Ascending aorta (tissue), 2 donors: ENCODE results near the gene FUT7. TPM values are rescaled to one million over a fixed set of nuclear protein-coding genes. Genes with fewer than 3 reads are reported as not detected.
A peak's percentile ranks its signal among the peaks of the same experiment; 100 is the strongest.

Source experiments
- DNase-seq, 2 donors: peaks; one replicate each; pipeline ENCODE4 v3.0.0-alpha.2; 2019; ENCODE audit warnings: low spot score in 2 of 2
- H3K27ac ChIP-seq, 2 donors: fragments of 200-600 bp; sonication (generic); one replicate each; pipeline ENCODE4 v1.5.1; 2016 to 2017; ENCODE audit warnings: mild to moderate bottlenecking in 1 of 2
- H3K27me3 ChIP-seq: fragments of 200-600 bp; sonication (generic); one replicate; pipeline ENCODE4 v1.5.1; 2017
- H3K36me3 ChIP-seq, 2 donors: fragments of 200-600 bp; sonication (generic); one replicate each; pipeline ENCODE4 v1.5.1; 2016
- H3K4me1 ChIP-seq, 2 donors: fragments of 200-600 bp; sonication (generic); one replicate each; pipeline ENCODE4 v1.5.1; 2016 to 2017; ENCODE audit warnings: mild to moderate bottlenecking in 1 of 2
- H3K4me3 ChIP-seq, 2 donors: fragments of 200-600 bp; sonication (generic); one replicate each; pipeline ENCODE4 v1.5.1; 2016 to 2017; ENCODE audit warnings: mild to moderate bottlenecking in 1 of 2
- H3K9me3 ChIP-seq, 2 donors: fragments of 200-600 bp; sonication (generic); one replicate each; pipeline ENCODE4 v1.5.1; 2016
- CTCF ChIP-seq, 3 experiments: fragments of 200-600 bp in 2 of 3; fragments of 450-650 bp in 1 of 3; sonication (generic) in 2 of 3; IDR thresholded peaks; one replicate each; pipeline ENCODE4 v1.5.1; 2016 to 2019; ENCODE audit warnings: antibody characterized with exemption in 3 of 3, mild to moderate bottlenecking in 1 of 3, moderate library complexity in 1 of 3
- intact Hi-C: fragments of 100-400 bp; cut with DNase I; formaldehyde crosslinking; loops from one replicate; pipeline ENCODE4 v1.15.1; 2023
- total RNA-seq: library from RNA; depleted of rRNA; stranded (reverse); fragments of >200 nt; gene quantifications from one replicate; pipeline ENCODE4 v1.1.0, GENCODE V29; 2016

FUT7 gene
- total RNA-seq, 1 donor from 2014 or later, result not detected

GRCh38 chr9:137077758-137078693 lies 46.1 kb upstream of the FUT7 start:
- H3K4me1 ChIP-seq, result peaks cover 5 to 10% of the 10 kb centered on the region in 2 donors
- H3K36me3 ChIP-seq, result peaks cover 8 to 10% of the 10 kb centered on the region in 2 donors
- no peak for DNase-seq
- H3K4me3 ChIP-seq, result peak overlapping the region; percentile 53 to 79
- intact Hi-C loops, result no loop called here
- no peak overlapping the region for H3K27ac ChIP-seq
- no peaks in the 10 kb centered on the region for H3K27me3 ChIP-seq
- H3K9me3 ChIP-seq, result no peaks in the 10 kb centered on the region
- no peak for TF ChIP-seq CTCF (IDR thresholded peaks at IDR 0.05)

- Histone ChIP-seq H3K4me1 (peaks cover 5 to 10% of the 10 kb centered on the region in 2 donors), H3K27me3 (no peaks in the 10 kb centered on the region), H3K9me3 (no peaks in the 10 kb centered on the region), H3K36me3 (peaks cover 8 to 10% of the 10 kb centered on the region in 2 donors), H3K27ac (peak within 1 kb of the TSS; percentile 9 to 12), H3K4me3 (peak within 1 kb of the TSS; percentile 53 to 79)
- no peak for TF ChIP-seq CTCF (IDR thresholded peaks at IDR 0.05)
- DNase-seq, result peak in 1 of 2 donors; percentile 82
- intact Hi-C loops, result no loop called here
Observed at GRCh38 chr9:137077010-137077747, 45.3 kb upstream of the FUT7 start, which contains the start of gene UAP1L1. Gene UAP1L1 (plus strand): TSS chr9:137077517. CDS start chr9:137077533, 16 bp downstream.

GRCh38 chr9:137076636-137077009 lies 44.7 kb upstream of the FUT7 start:
- H3K27me3 ChIP-seq, result no peaks in the 10 kb centered on the region
- H3K27ac ChIP-seq, result peak overlapping the region; percentile 9 to 12
- no peak for DNase-seq
- no peaks in the 10 kb centered on the region for H3K9me3 ChIP-seq
- TF ChIP-seq CTCF (IDR thresholded peaks at IDR 0.05), result no peak
- H3K4me3 ChIP-seq, result peak overlapping the region; percentile 53 to 79
- H3K4me1 ChIP-seq, result peaks cover 5 to 10% of the 10 kb centered on the region in 2 donors
- peaks cover 8 to 10% of the 10 kb centered on the region in 2 donors for H3K36me3 ChIP-seq
- intact Hi-C loops, result no loop called here

- Histone ChIP-seq H3K36me3 (peaks cover 3 to 8% of the 10 kb centered on the region in 2 donors), H3K4me1 (peaks cover 5 to 16% of the 10 kb centered on the region in 2 donors), H3K9me3 (no peaks in the 10 kb centered on the region), H3K27me3 (no peaks in the 10 kb centered on the region), H3K27ac (no peak overlapping the region), H3K4me3 (no peak overlapping the region)
- TF ChIP-seq CTCF (IDR thresholded peaks at IDR 0.05), result no peak
- no peak for DNase-seq
- intact Hi-C loops, result no loop called here
Observed at GRCh38 chr9:137075275-137075775, 43.4 kb upstream of the FUT7 start.

GRCh38 chr9:137074657-137075274 lies 42.9 kb upstream of the FUT7 start:
- Histone ChIP-seq H3K27ac (no peak overlapping the region), H3K27me3 (peaks cover under 1% of the 10 kb centered on the region), H3K36me3 (peaks cover 0 to 7% of the 10 kb centered on the region in 2 donors), H3K4me3 (no peak overlapping the region), H3K9me3 (no peaks in the 10 kb centered on the region), H3K4me1 (peaks cover 5 to 16% of the 10 kb centered on the region in 2 donors)
- intact Hi-C loops, result no loop called here
- no peak for TF ChIP-seq CTCF (IDR thresholded peaks at IDR 0.05)
- no peak for DNase-seq
